HPDE6-E6E7 (cell line): ENCODE measurements around the gene PDE9A.

Experiments used
- DNase-seq: peaks from one replicate; pipeline ENCODE4 v3.0.0; 2011; ENCODE audit warnings: missing footprints; ENCODE audit errors: extremely low spot score

The PDE9A gene

DNA sequence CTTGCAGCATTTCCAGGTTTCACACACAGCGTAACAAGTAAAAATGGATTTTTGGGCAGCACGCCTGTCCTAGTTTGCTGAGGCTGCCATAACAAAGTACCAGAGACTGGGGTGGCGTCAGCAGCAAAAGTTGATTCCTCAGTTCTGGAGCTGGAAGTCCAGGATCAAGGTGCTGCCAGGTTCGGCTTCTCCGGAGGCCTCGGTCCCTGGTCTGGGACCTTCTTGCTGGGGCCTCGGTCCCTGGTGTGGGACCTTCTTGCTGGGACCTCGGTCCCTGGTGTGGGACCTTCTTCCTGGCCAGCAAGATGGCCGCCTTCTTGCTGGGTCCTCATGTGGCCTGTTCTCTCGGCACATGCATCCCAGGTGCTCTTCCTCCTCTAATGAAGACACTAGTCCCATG, 104.0 kb downstream of the PDE9A start:
- no peak for DNase-seq

DNA sequence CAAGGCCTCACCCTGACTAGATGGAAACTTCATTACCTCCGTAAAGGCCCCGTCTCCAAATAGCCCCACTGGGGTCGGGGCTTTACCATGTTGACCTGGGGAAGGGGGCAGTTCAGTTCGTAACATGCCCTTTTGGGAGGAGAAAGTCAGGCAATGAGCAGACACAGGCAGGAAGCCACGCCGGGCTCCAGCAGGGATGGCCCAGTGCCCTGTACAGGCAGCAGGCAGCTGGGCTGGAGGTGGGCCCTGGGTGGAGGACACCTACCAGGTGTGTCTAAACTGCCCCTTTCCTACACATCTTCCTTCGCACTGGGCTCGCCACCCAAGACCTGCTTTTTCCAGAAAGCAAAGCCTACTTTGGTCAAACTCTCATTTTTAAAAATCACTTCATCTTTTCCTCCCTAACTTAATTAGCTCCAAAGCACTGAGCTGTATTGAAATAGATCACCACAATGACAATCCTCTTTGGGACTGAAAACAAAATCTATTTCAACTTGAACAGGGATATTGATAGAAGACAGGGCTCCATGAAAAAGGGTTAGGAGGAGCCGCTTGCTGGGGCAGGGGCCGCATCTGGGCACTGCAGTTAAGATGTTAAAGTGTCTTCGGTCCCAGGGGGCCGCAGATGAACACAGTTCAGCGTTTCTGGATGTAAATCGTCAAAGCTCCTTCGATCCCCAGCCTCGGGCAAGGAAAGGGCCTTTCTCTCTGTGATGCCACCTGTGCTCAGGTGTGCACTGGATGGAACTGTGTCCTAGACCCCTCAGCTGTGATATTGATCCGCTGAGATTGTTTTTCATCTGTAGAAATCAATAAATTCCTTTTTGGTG, 104.6 kb downstream of the PDE9A start:
- DNase-seq = no peak

DNA sequence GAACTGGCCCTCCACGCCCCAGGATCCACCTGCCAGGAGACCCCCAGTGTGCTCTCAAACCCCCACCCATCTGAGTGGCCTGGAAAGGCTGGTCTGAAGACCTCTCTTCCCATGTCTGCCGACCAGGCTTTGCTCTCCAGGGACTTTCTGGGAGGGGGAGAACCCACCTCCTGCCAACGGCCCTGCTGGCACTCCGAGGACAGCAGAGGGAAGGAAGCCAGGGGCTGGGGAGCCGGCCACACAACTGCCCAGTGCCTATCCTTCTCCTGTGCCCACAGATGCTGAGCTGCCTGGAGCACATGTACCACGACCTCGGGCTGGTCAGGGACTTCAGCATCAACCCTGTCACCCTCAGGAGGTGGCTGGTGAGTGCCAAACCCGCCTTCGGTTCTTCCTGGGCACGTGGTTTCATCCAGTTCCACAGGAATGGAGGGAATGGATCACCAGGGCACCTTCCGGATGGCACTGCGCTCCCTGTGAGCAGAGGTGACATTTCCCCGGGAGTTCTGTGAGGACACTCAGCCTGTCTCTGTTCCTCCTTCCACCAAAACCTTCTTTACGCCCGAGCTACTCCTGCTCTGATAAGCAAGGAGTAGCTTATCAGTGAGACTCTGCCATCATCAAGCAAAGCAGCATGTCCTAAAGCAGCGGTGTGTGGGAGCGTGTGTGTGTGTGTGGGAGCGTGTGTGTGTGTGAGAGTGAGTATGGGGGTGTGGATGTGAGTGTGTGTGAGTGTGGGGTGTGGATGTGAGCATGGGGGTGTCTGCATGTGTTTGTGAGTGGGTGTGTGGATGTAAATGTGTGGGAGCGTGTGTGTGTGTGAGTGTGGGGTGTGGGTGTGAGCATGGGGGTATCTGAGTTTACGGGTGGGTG, 105.5 kb downstream of the PDE9A start:
- DNase-seq = no peak

- DNase-seq = no peak
Observed at GRCh38 chr21:42759594-42759927, 106.1 kb downstream of the PDE9A start.

- no peak for DNase-seq
Observed at GRCh38 chr21:42760361-42760950, 107.0 kb downstream of the PDE9A start.

GRCh38 chr21:42760951-42761751, 107.7 kb downstream of the PDE9A start:
- DNase-seq = no peak

DNA sequence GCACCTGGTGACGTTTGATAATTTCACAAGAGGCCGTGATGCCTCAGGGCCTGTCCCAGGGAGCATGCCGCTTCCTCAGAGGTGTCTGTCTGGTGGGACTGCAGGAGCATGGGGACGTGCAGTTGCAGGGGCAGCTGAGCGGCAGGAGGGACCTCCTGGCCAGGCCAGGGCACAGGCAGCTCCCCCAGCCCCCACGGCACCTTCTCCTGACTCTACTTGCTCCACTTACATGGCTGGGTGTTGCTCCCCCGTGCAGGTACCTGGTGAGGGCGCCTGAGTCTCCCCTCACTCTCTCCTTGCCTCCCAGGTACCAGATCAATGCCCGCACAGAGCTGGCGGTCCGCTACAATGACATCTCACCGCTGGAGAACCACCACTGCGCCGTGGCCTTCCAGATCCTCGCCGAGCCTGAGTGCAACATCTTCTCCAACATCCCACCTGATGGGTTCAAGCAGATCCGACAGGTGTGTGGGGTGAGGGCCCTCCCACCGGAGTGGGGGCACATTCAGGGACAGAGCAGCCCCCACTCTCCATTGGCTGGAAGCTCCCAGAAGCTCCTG, 108.4 kb downstream of the PDE9A start:
- DNase-seq = no peak

DNA sequence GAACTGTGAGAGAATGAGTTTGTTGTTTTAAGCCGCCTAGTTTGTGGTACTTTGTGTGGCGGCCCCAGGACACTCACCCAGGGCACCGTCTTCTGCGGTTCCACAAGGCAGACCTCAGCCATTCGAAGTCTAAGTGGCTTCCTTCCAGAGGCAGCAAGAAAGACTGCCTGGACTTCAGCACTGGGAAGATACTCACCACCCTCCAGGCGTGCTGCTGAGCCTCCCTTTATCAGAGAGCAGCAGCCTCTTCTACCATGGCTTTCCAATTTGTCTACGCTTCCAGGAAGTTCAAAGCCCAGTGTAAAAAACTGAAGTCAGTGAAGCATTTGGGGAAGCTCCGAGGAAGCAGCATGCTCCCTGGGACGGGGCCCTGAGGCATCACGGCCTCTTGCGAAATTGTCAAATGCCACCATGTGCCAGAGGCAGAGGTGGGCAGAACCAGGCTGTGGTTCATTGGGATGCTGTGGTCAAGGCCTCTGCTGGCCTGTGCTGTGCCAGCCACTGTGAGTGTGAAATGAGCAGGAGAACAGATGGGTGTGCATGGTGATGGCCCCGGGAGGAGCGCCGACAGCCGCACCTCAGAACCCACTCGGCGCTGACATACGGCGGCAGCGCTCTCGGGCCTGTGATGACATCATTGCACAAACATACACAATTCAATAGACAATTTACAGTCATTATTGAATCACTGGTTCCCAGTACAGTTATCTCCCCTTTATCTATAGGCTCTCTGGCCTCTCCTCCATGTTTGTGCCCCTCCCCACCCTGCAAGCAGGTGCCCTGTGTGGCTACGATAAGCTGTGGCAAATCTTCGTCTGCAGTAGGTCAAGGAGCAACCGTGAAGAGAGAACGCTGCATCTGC, 110.4 kb downstream of the PDE9A start:
- DNase-seq = no peak

- DNase-seq = no peak
Observed at GRCh38 chr21:42764443-42764760, 111.0 kb downstream of the PDE9A start.

DNA sequence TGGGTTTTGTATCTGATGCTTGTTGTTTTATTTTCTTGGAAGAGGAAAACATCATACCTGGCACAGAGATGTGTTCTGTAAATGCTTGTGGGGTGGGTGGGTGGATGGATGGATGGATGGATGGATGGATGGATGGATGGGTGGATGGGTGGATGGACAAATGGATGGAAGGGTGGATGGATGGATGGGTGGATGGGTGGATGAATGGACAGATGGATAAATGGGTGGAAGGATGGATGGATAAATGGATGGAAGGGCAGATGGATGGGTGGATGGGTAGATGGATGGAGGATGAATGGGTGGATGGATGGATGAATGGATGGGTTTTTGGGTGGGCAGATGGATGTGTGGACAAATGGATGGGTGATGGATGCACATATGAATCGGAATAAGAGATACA, 111.5 kb downstream of the PDE9A start:
- DNase-seq = no peak

GRCh38 chr21:42765656-42766055, 112.2 kb downstream of the PDE9A start:
- DNase-seq = no peak

- DNase-seq = no peak
Observed at GRCh38 chr21:42766739-42767560, 113.5 kb downstream of the PDE9A start.

- no peak for DNase-seq
Observed at GRCh38 chr21:42767561-42767835, 114.1 kb downstream of the PDE9A start.

- DNase-seq = no peak
Observed at GRCh38 chr21:42768324-42769121, 115.1 kb downstream of the PDE9A start.

DNA sequence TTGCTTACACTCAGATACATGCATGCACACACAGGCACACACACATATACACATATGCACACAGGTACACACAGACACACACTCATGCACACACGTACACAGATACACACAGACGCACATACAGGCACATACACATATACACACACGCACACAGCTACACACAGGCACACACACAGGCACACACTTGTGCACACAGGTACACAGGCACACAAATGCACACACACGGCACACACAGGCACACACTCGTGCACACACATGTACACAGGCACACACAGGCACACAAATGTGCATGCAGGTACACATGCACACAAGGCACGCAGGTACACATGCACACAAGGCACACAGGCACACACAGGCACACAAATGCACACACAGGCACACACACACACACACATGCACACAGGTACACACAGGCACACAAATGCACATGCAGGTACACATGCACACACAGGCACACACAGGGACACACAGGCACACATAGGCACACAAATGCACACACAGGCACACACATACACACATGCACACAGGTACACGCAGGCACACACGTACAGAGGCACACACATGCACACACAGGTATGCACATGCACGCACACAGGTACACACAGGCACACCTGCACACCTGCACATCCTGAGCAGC, 115.9 kb downstream of the PDE9A start:
- DNase-seq = no peak

DNA sequence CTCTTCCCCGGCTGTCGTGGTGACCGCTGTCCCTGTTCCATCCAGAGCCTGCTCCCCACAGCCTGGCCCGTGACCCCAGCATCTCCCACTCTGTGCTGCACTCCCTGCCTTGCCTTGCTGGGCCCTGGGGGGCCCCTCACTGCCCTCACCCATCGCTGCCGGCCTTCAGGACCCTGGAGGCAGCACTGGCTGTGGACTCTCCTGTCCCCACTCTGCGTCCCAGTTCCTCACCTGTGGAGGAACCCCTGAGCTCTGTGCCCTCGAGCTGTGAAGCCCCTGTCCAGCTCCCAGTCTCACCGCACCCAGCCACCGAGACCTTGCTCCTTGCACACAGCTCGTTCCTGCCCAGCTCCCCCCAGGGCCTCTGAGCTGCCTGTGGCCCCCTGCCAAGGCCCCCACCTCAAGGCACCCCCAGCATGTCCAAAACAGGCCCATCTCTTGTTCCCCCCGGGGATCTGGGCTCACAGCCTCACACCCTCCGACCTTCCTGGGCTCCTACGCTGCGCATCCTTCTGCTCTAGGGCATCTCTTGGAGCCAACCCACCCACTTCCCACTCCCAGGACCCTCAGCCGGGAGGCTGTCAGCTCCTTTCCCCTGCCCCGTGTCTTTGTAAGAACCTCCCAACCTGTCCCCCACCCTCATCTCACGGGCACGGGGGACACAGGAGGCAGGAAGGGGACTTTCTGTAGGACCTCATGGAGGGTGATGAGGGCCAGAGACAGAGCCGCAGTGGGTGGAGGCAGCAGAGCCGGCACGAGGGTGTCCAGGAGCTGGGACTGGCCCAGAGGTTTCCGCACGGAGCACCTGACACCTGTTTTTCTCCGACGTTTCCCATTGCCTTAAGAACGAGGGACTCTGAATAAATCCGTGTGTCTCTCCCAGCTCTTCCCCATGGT, 116.6 kb downstream of the PDE9A start:
- no peak for DNase-seq

GRCh38 chr21:42770717-42771502, 117.5 kb downstream of the PDE9A start:
- no peak for DNase-seq
